K562 (cell line): ENCODE data around the gene GET3. TPM values are rescaled to one million over a fixed set of nuclear protein-coding genes. Genes with fewer than 3 reads are reported as not detected.

Source experiments
- BRCA1 ChIP-seq, 2 experiments: fragments of 450-650 bp in 1 of 2; sonication (generic) in 1 of 2; formaldehyde crosslinking in 1 of 2; IDR thresholded peaks; 2 replicates each; pipeline versions ENCODE4 v1.5.0 to v1.6.1; 2017 to 2020; ENCODE audit warnings: mild to moderate bottlenecking in 1 of 2, missing genetic modification reagents in 1 of 2
- ETV1 ChIP-seq: fragments of 450-650 bp; conservative IDR thresholded peaks from 2 replicates; pipeline ENCODE4 v1.6.1; 2016; ENCODE audit warnings: missing genetic modification characterization, control low read depth, low read depth, missing compliant biosample characterization
- PHF8 ChIP-seq: fragments of 200-600 bp; sonication (generic); IDR thresholded peaks from 2 replicates; pipeline ENCODE4 v1.6.1; 2012; ENCODE audit warnings: mixed run types, mild to moderate bottlenecking, inconsistent platforms, low read length, moderate library complexity, borderline replicate concordance
- PML ChIP-seq: IDR thresholded peaks from 2 replicates; pipeline ENCODE4 v1.6.1; 2012; ENCODE audit warnings: low read length, inconsistent platforms
- POLR2G ChIP-seq: fragments of 200-400 bp; formaldehyde crosslinking; IDR thresholded peaks from 2 replicates; pipeline ENCODE4 v1.6.1; 2017; ENCODE audit warnings: low read depth, mild to moderate bottlenecking, antibody characterized with exemption, low read length, moderate library complexity
- PURB ChIP-seq: sonication (generic); formaldehyde crosslinking; IDR thresholded peaks from 2 replicates; pipeline ENCODE4 v1.9.0; 2021; ENCODE audit warnings: low read depth, mild to moderate bottlenecking, missing genetic modification reagents
- SUPT5H ChIP-seq: fragments of 450-650 bp; IDR thresholded peaks from 2 replicates; pipeline ENCODE4 v1.6.1; 2016
- TAF15 ChIP-seq: fragments of 200-400 bp; formaldehyde crosslinking; IDR thresholded peaks from 2 replicates; pipeline ENCODE4 v1.6.1; 2017; ENCODE audit warnings: mild to moderate bottlenecking, low read depth, low read length, moderate library complexity
- TOE1 ChIP-seq, 2 experiments: fragments of 450-650 bp in 1 of 2; sonication (generic) in 1 of 2; formaldehyde crosslinking in 1 of 2; IDR thresholded peaks; 2 replicates each; pipeline versions ENCODE4 v1.7.1 to v1.8.0; 2016 to 2022; ENCODE audit warnings: borderline replicate concordance in 2 of 2, mild to moderate bottlenecking in 2 of 2, antibody characterized with exemption in 1 of 2, inconsistent platforms in 1 of 2, low read depth in 1 of 2, missing genetic modification reagents in 1 of 2, moderate library complexity in 1 of 2
- ZBTB12 ChIP-seq: fragments of 250-450 bp; sonication (Bioruptor Pico); IDR thresholded peaks from 2 replicates; pipeline ENCODE4 v1.4.0; 2020
- ZNF395 ChIP-seq: fragments of 200-800 bp; sonication (Bioruptor generic); IDR thresholded peaks from 2 replicates; pipeline ENCODE4 v1.6.1; 2017; ENCODE audit warnings: missing genetic modification characterization, missing compliant biosample characterization
- ZNF407 ChIP-seq: fragments of 450-650 bp; IDR thresholded peaks from 2 replicates; pipeline ENCODE4 v1.6.1; 2016; ENCODE audit warnings: low read depth
- ZNF696 ChIP-seq: fragments of 250-450 bp; sonication (Bioruptor Pico); conservative IDR thresholded peaks from 2 replicates; pipeline ENCODE4 v1.4.0; 2020; ENCODE audit warnings: mild to moderate bottlenecking, moderate library complexity
- ZNF707 ChIP-seq: fragments of 250-450 bp; sonication (Bioruptor Pico); conservative IDR thresholded peaks from 2 replicates; pipeline ENCODE4 v1.8.0; 2022; ENCODE audit warnings: inconsistent platforms, mild to moderate bottlenecking, moderate library complexity
- polyA plus RNA-seq, 8 experiments: library from polyadenylated mRNA; depleted of rRNA in 4 of 8; stranded (reverse) in 5 of 8; unstranded in 3 of 8; fragments of >200 nt; fragmentation: Nextera tagmentation in 2 of 8; fragmentation: Illumina TruSeq in 1 of 8; extraction: Ambion mirVana in 2 of 8; extraction: Trizol in 1 of 8; gene quantifications; 2 replicates each; pipeline versions ENCODE4 v1.2.1 to v1.2.3, GENCODE V29; 2011 to 2014; ENCODE audit warnings: inconsistent platforms in 1 of 8, missing spikeins in 1 of 8
- total RNA-seq, 7 experiments: library from RNA; depleted of rRNA in 6 of 7; stranded (reverse); fragments of >200 nt in 6 of 7; fragmentation: Illumina TruSeq in 2 of 7; extraction: Trizol in 2 of 7; gene quantifications; 2 replicates each; pipeline versions ENCODE4 v1.2.1 to v1.2.3, GENCODE V29; 2011 to 2021; ENCODE audit warnings: low replicate concordance in 1 of 7

Gene GET3
- total and polyA plus RNA-seq, 9 of the 15 experiments (the other 6 are each of a cell fraction or from before 2014, with no cell fraction given): 8.3 to 83.5 (median 51.8) TPM

GRCh38 chr19:12792051-12792852 lies 55.0 kb downstream of the GET3 start (continued):
- no peak for TF ChIP-seq BRCA1 (IDR thresholded peaks at IDR 0.05)
- TF ChIP-seq BRCA1 (CRISPR knock-in tag; IDR thresholded peaks at IDR 0.05): no peak
- no peak for TF ChIP-seq PURB (CRISPR knock-in tag)
- peak; percentile 28; the same call in 1 of the 2 replicates for TF ChIP-seq SUPT5H
- TF ChIP-seq ZBTB12 (CRISPR knock-in tag): no peak
- no peak for TF ChIP-seq ZNF707
- no peak; the same call in 1 of the 2 replicates for TF ChIP-seq PML
- TF ChIP-seq ETV1: peak; percentile 51; the same call in 1 of the 2 replicates
- peak; percentile 80 for TF ChIP-seq POLR2G
- TF ChIP-seq TAF15: peak; percentile 82
- no peak for TF ChIP-seq ZNF407
- TF ChIP-seq ZNF696: no peak
- TF ChIP-seq PHF8: peak; percentile 12; the same call in 1 of the 2 replicates
- peak; percentile 82 for TF ChIP-seq TOE1 (IDR thresholded peaks at IDR 0.05; ENCODE audit: borderline replicate concordance)
- TF ChIP-seq TOE1 (CRISPR knock-in tag; IDR thresholded peaks at IDR 0.05; ENCODE audit: borderline replicate concordance, low read depth): no peak
- peak; percentile 51; the same call in 1 of the 2 replicates for TF ChIP-seq ZNF395
